ENCODE data around the gene CFAP77. TPM values are rescaled to one million over a fixed set of nuclear protein-coding genes. Genes with fewer than 3 reads are reported as not detected.

CFAP77 gene
- total and polyA plus RNA-seq, 2 of the 8 experiments (the other 6 are each of a cell fraction or from before 2014, with no cell fraction given): 0.63 to 0.97 TPM

DNA sequence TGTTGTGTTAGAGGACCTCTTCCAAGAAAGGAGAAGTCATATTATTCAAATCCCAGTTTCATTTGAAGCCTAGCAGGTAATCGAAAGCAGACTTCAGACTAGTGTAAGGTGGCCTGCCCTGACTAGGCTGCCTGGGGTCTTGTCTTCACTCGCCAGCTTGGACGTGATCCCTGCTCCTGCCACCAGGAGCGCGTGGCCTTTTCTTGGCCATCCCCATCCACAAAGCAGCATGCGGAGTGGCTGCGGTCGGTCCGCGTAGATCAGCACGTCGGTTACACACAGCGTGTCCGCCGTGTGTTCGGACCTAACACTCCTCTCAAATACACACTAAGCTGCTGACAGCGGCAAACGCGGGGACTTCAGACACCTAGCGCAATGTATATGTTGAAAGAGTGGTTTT is 37.3 kb downstream of the CFAP77 start (continued):
- TF ChIP-seq, protein P1, sequence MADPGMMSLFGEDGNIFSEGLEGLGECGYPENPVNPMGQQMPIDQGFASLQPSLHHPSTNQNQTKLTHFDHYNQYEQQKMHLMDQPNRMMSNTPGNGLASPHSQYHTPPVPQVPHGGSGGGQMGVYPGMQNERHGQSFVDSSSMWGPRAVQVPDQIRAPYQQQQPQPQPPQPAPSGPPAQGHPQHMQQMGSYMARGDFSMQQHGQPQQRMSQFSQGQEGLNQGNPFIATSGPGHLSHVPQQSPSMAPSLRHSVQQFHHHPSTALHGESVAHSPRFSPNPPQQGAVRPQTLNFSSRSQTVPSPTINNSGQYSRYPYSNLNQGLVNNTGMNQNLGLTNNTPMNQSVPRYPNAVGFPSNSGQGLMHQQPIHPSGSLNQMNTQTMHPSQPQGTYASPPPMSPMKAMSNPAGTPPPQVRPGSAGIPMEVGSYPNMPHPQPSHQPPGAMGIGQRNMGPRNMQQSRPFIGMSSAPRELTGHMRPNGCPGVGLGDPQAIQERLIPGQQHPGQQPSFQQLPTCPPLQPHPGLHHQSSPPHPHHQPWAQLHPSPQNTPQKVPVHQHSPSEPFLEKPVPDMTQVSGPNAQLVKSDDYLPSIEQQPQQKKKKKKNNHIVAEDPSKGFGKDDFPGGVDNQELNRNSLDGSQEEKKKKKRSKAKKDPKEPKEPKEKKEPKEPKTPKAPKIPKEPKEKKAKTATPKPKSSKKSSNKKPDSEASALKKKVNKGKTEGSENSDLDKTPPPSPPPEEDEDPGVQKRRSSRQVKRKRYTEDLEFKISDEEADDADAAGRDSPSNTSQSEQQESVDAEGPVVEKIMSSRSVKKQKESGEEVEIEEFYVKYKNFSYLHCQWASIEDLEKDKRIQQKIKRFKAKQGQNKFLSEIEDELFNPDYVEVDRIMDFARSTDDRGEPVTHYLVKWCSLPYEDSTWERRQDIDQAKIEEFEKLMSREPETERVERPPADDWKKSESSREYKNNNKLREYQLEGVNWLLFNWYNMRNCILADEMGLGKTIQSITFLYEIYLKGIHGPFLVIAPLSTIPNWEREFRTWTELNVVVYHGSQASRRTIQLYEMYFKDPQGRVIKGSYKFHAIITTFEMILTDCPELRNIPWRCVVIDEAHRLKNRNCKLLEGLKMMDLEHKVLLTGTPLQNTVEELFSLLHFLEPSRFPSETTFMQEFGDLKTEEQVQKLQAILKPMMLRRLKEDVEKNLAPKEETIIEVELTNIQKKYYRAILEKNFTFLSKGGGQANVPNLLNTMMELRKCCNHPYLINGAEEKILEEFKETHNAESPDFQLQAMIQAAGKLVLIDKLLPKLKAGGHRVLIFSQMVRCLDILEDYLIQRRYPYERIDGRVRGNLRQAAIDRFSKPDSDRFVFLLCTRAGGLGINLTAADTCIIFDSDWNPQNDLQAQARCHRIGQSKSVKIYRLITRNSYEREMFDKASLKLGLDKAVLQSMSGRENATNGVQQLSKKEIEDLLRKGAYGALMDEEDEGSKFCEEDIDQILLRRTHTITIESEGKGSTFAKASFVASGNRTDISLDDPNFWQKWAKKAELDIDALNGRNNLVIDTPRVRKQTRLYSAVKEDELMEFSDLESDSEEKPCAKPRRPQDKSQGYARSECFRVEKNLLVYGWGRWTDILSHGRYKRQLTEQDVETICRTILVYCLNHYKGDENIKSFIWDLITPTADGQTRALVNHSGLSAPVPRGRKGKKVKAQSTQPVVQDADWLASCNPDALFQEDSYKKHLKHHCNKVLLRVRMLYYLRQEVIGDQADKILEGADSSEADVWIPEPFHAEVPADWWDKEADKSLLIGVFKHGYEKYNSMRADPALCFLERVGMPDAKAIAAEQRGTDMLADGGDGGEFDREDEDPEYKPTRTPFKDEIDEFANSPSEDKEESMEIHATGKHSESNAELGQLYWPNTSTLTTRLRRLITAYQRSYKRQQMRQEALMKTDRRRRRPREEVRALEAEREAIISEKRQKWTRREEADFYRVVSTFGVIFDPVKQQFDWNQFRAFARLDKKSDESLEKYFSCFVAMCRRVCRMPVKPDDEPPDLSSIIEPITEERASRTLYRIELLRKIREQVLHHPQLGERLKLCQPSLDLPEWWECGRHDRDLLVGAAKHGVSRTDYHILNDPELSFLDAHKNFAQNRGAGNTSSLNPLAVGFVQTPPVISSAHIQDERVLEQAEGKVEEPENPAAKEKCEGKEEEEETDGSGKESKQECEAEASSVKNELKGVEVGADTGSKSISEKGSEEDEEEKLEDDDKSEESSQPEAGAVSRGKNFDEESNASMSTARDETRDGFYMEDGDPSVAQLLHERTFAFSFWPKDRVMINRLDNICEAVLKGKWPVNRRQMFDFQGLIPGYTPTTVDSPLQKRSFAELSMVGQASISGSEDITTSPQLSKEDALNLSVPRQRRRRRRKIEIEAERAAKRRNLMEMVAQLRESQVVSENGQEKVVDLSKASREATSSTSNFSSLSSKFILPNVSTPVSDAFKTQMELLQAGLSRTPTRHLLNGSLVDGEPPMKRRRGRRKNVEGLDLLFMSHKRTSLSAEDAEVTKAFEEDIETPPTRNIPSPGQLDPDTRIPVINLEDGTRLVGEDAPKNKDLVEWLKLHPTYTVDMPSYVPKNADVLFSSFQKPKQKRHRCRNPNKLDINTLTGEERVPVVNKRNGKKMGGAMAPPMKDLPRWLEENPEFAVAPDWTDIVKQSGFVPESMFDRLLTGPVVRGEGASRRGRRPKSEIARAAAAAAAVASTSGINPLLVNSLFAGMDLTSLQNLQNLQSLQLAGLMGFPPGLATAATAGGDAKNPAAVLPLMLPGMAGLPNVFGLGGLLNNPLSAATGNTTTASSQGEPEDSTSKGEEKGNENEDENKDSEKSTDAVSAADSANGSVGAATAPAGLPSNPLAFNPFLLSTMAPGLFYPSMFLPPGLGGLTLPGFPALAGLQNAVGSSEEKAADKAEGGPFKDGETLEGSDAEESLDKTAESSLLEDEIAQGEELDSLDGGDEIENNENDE (IDR thresholded peaks at IDR 0.05; ENCODE audit: insufficient replicate concordance, low read length): no peak
- TF ChIP-seq TEAD4 (IDR thresholded peaks at IDR 0.05; ENCODE audit: low read depth, low read length) (no peak), SP2 (IDR thresholded peaks at IDR 0.05; ENCODE audit: low read length) (no peak), GABPA (IDR thresholded peaks at IDR 0.05; ENCODE audit: borderline replicate concordance, insufficient read depth, low read length) (peak; percentile 55; the same call in 1 of the 2 replicates), BCL11A (IDR thresholded peaks at IDR 0.05; ENCODE audit: low read depth in 2 of 2, low read length in 2 of 2) (no peak), CHD1 (IDR thresholded peaks at IDR 0.05; ENCODE audit: low read depth, low read length) (no peak), HDAC6 (IDR thresholded peaks at IDR 0.05; ENCODE audit: low read depth, low read length) (no peak), SRF (IDR thresholded peaks at IDR 0.05; ENCODE audit: low read depth, low read length) (no peak), CTBP2 (IDR thresholded peaks at IDR 0.05; ENCODE audit: borderline replicate concordance, insufficient read depth, insufficient read length, low read length) (no peak), RAD21 (IDR thresholded peaks at IDR 0.05 in 1 of 2, conservative IDR thresholded peaks at IDR 0.05 in 1 of 2; ENCODE audit: low read depth in 2 of 2, low read length in 2 of 2) (peak; percentile 35 to 42; a peak in 3 of 4 replicates)
- TF ChIP-seq, protein P2, sequence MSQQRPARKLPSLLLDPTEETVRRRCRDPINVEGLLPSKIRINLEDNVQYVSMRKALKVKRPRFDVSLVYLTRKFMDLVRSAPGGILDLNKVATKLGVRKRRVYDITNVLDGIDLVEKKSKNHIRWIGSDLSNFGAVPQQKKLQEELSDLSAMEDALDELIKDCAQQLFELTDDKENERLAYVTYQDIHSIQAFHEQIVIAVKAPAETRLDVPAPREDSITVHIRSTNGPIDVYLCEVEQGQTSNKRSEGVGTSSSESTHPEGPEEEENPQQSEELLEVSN (IDR thresholded peaks at IDR 0.05): peak; percentile 43; the same call in 1 of the 2 replicates

All from H1 (cell line).